ENCODE data around the gene NPSR1. TPM values are rescaled to one million over a fixed set of nuclear protein-coding genes. Genes with fewer than 3 reads are reported as not detected.

Gene NPSR1
- total and polyA plus RNA-seq, 9 of the 15 experiments (the other 6 are each of a cell fraction or from before 2014, with no cell fraction given): not detected

- no peaks in the 10 kb centered on the region for H3K4me1 ChIP-seq (replicated peaks in 1 of 2; ENCODE audit: control insufficient read depth in 2 of 2, insufficient read depth in 2 of 2, low read length in 2 of 2)
- H3K36me3 ChIP-seq (ENCODE audit: control insufficient read depth, insufficient read depth, low read length): no peaks in the 10 kb centered on the region
- no peaks in the 10 kb centered on the region for H4K20me1 ChIP-seq (replicated peaks; ENCODE audit: control insufficient read depth, insufficient read depth, low read length)
- no peaks in the 10 kb centered on the region for H3K9me1 ChIP-seq (ENCODE audit: control insufficient read depth, insufficient read depth, low read length)
- no peaks in the 10 kb centered on the region for H3K27me3 ChIP-seq (ENCODE audit: control insufficient read depth in 2 of 2, insufficient read depth in 2 of 2, low read length in 2 of 2)
- H3K4me2 ChIP-seq (ENCODE audit: insufficient read depth, low read length): no peak overlapping the region
- no TSS peak for BruUV-seq (replicated peaks)
- in situ Hi-C loops (cut with MboI): no loop called here
- POLR2A ChIA-PET: interaction anchor here (0.6 kb wide), 1 partner anchor 1121 kb away, joined by 3 read pairs; no protein-coding TSS in a partner anchor
- no peak overlapping the region for H3K4me3 ChIP-seq
- ATAC-seq: no peak
- H2AFZ ChIP-seq (ENCODE audit: low read depth, low read length): no peak overlapping the region
- CTCF ChIA-PET (ENCODE audit: low intra/inter-chr PET ratio): no interaction called here
- WGBS (ENCODE audit: insufficient coverage, low coverage, missing lambda C conversion rate): 3% methylated on average over 5 of the region's 5 CpGs
- no peak overlapping the region for H3K27ac ChIP-seq (ENCODE audit: extremely low read depth, low read depth, low read length)
- intact Hi-C loops (cut with micrococcal nuclease): no loop called here
- no peaks in the 10 kb centered on the region for H3K79me2 ChIP-seq (ENCODE audit: control insufficient read depth, insufficient read depth, low read length)
- FAIRE-seq: no peak
- H3K9me3 ChIP-seq (replicated peaks; ENCODE audit: control insufficient read depth, insufficient read depth, low read depth, low read length): no peaks in the 10 kb centered on the region
- H3K9ac ChIP-seq (ENCODE audit: insufficient read depth in 1 of 2, low read depth in 2 of 2, low read length in 2 of 2): no peak overlapping the region
- no peak for DNase-seq (ENCODE audit: extremely low read depth in 1 of 4, low spot score in 3 of 4)
- TF ChIP-seq SIX5 (IDR thresholded peaks at IDR 0.05; ENCODE audit: borderline replicate concordance in 1 of 2, insufficient read depth in 1 of 2, low read depth in 1 of 2, low read length in 2 of 2) (no peak), ZNF764 (CRISPR knock-in tag; IDR thresholded peaks at IDR 0.05; ENCODE audit: low read depth) (no peak), TSC22D4 (tag; IDR thresholded peaks at IDR 0.05) (no peak), NR2F6 (CRISPR knock-in tag; IDR thresholded peaks at IDR 0.05) (no peak), POLR3A (IDR thresholded peaks at IDR 0.05; ENCODE audit: borderline replicate concordance, extremely low read depth, insufficient read depth, insufficient read length) (no peak), GATA2 (CRISPR knock-in tag; IDR thresholded peaks at IDR 0.05) (no peak), ARID2 (IDR thresholded peaks at IDR 0.05) (no peak), HINFP (tag; conservative IDR thresholded peaks at IDR 0.05; ENCODE audit: low read depth) (no peak), ZBTB1 (CRISPR knock-in tag; IDR thresholded peaks at IDR 0.05; ENCODE audit: borderline replicate concordance, low read depth) (no peak), DACH1 (IDR thresholded peaks at IDR 0.05; ENCODE audit: partially characterized antibody) (no peak), SNAPC5 (CRISPR knock-in tag; IDR thresholded peaks at IDR 0.05) (no peak), ZNF324 (CRISPR knock-in tag; IDR thresholded peaks at IDR 0.05) (no peak), ZSCAN32 (CRISPR knock-in tag; IDR thresholded peaks at IDR 0.05) (no peak), KHSRP (IDR thresholded peaks at IDR 0.05) (no peak), ZNF436 (CRISPR knock-in tag; IDR thresholded peaks at IDR 0.05) (no peak), ZNF408 (CRISPR knock-in tag; IDR thresholded peaks at IDR 0.05; ENCODE audit: low read depth) (no peak)
- TF ChIP-seq, protein P1, sequence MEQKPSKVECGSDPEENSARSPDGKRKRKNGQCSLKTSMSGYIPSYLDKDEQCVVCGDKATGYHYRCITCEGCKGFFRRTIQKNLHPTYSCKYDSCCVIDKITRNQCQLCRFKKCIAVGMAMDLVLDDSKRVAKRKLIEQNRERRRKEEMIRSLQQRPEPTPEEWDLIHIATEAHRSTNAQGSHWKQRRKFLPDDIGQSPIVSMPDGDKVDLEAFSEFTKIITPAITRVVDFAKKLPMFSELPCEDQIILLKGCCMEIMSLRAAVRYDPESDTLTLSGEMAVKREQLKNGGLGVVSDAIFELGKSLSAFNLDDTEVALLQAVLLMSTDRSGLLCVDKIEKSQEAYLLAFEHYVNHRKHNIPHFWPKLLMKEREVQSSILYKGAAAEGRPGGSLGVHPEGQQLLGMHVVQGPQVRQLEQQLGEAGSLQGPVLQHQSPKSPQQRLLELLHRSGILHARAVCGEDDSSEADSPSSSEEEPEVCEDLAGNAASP (IDR thresholded peaks at IDR 0.05): no peak
- TF ChIP-seq, protein P2, sequence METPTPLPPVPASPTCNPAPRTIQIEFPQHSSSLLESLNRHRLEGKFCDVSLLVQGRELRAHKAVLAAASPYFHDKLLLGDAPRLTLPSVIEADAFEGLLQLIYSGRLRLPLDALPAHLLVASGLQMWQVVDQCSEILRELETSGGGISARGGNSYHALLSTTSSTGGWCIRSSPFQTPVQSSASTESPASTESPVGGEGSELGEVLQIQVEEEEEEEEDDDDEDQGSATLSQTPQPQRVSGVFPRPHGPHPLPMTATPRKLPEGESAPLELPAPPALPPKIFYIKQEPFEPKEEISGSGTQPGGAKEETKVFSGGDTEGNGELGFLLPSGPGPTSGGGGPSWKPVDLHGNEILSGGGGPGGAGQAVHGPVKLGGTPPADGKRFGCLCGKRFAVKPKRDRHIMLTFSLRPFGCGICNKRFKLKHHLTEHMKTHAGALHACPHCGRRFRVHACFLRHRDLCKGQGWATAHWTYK (CRISPR knock-in tag; IDR thresholded peaks at IDR 0.05): no peak
- TF ChIP-seq, protein P3, sequence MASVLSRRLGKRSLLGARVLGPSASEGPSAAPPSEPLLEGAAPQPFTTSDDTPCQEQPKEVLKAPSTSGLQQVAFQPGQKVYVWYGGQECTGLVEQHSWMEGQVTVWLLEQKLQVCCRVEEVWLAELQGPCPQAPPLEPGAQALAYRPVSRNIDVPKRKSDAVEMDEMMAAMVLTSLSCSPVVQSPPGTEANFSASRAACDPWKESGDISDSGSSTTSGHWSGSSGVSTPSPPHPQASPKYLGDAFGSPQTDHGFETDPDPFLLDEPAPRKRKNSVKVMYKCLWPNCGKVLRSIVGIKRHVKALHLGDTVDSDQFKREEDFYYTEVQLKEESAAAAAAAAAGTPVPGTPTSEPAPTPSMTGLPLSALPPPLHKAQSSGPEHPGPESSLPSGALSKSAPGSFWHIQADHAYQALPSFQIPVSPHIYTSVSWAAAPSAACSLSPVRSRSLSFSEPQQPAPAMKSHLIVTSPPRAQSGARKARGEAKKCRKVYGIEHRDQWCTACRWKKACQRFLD (CRISPR knock-in tag; IDR thresholded peaks at IDR 0.05): no peak
Measured at GRCh38 chr7:34875481-34875880, 217.5 kb downstream of the NPSR1 start.

All from K562 (cell line).